ENCODE measurements around the gene KCNV2.

DNA sequence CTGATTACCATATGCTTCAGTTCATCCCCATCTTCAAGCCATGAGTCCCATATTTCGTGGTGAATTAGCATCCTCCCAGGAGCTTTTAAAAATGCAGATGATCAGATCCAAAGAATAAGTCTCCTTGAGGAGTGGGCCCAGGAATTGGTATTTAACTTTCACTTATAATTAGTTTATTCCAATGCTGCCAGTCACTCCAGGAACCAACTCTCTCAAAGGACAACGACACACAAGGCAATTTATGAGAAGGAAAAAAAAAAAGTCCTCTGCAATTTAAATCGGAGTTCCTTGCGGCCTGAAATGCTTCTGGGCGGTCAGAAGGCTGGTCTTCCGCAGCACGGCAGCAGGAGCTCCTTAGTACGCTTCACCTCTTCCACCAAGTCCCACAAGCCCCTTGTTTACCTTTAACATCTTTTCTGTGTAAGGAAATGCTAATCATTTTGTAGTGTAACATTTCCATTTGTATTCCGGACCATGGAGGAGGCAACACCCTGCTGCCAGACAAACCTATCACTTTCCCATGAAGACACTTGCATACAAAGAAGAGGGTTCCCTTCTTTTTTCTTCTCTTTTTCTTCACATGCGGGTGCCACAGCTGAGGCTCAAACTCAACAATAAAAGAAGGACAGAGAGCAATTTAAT, 16.3 kb upstream of the KCNV2 start:
- TF ChIP-seq, protein P1, sequence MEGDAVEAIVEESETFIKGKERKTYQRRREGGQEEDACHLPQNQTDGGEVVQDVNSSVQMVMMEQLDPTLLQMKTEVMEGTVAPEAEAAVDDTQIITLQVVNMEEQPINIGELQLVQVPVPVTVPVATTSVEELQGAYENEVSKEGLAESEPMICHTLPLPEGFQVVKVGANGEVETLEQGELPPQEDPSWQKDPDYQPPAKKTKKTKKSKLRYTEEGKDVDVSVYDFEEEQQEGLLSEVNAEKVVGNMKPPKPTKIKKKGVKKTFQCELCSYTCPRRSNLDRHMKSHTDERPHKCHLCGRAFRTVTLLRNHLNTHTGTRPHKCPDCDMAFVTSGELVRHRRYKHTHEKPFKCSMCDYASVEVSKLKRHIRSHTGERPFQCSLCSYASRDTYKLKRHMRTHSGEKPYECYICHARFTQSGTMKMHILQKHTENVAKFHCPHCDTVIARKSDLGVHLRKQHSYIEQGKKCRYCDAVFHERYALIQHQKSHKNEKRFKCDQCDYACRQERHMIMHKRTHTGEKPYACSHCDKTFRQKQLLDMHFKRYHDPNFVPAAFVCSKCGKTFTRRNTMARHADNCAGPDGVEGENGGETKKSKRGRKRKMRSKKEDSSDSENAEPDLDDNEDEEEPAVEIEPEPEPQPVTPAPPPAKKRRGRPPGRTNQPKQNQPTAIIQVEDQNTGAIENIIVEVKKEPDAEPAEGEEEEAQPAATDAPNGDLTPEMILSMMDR (IDR thresholded peaks at IDR 0.05; ENCODE audit: low read length) = no peak
- no peak for TF ChIP-seq EZH2 (IDR thresholded peaks at IDR 0.05; ENCODE audit: borderline replicate concordance, low read length)

Data from OCI-LY1 (cell line).